GM23248 (cell line): ENCODE measurements around the gene SPATA7. TPM values are rescaled to one million over a fixed set of nuclear protein-coding genes. Genes with fewer than 3 reads are reported as not detected.

Source experiments
- DNase-seq: peaks from one replicate; pipeline ENCODE4 v3.0.0-alpha.2; 2015
- H2AFZ ChIP-seq: fragments of 200-600 bp; sonication (generic); 2 replicates; pipeline ENCODE4 v1.6.1; 2016; ENCODE audit warnings: antibody characterized with exemption
- H3F3A ChIP-seq: fragments of 200-600 bp; sonication (generic); 2 replicates; pipeline ENCODE4 v1.6.1; 2016; ENCODE audit warnings: mild to moderate bottlenecking, antibody characterized with exemption, mixed run types; ENCODE audit not compliant: insufficient read depth
- H3K27ac ChIP-seq: fragments of 200-600 bp; sonication (generic); 2 replicates; pipeline ENCODE4 v1.5.1; 2016; ENCODE audit warnings: mild to moderate bottlenecking
- H3K27me3 ChIP-seq: fragments of 200-600 bp; sonication (generic); replicated peaks from 2 replicates; pipeline ENCODE4 v1.6.1; 2016; ENCODE audit warnings: mild to moderate bottlenecking; ENCODE audit not compliant: insufficient read depth
- H3K36me3 ChIP-seq: fragments of 200-600 bp; sonication (generic); 2 replicates; pipeline ENCODE4 v1.6.1; 2016; ENCODE audit warnings: low read depth, mild to moderate bottlenecking
- H3K4me1 ChIP-seq: fragments of 200-600 bp; sonication (generic); 2 replicates; pipeline ENCODE4 v1.6.1; 2016; ENCODE audit warnings: mild to moderate bottlenecking; ENCODE audit not compliant: insufficient read depth
- H3K4me2 ChIP-seq: fragments of 200-600 bp; sonication (generic); one replicate; pipeline ENCODE4 v1.6.1; 2016; ENCODE audit warnings: mild to moderate bottlenecking; ENCODE audit not compliant: unreplicated experiment
- H3K4me3 ChIP-seq: fragments of 200-600 bp; sonication (generic); 2 replicates; pipeline ENCODE4 v1.5.1; 2016; ENCODE audit warnings: mild to moderate bottlenecking
- H3K79me2 ChIP-seq: fragments of 200-600 bp; sonication (generic); 2 replicates; pipeline ENCODE4 v1.6.1; 2016; ENCODE audit warnings: mild to moderate bottlenecking; ENCODE audit not compliant: insufficient read depth
- H3K9ac ChIP-seq: fragments of 200-600 bp; sonication (generic); 2 replicates; pipeline ENCODE4 v1.6.1; 2016; ENCODE audit warnings: mild to moderate bottlenecking
- H3K9me2 ChIP-seq: fragments of 200-600 bp; sonication (generic); 2 replicates; pipeline ENCODE4 v1.6.1; 2016; ENCODE audit warnings: mixed run types, mild to moderate bottlenecking, moderate library complexity; ENCODE audit not compliant: insufficient read depth
- H3K9me3 ChIP-seq: fragments of 200-600 bp; sonication (generic); one replicate; pipeline ENCODE4 v1.6.1; 2017; ENCODE audit warnings: low read depth
- H4K20me1 ChIP-seq: fragments of 200-600 bp; sonication (generic); 2 replicates; pipeline ENCODE4 v1.6.0; 2016; ENCODE audit not compliant: insufficient read depth
- EZH2 ChIP-seq: fragments of 200-600 bp; sonication (generic); IDR thresholded peaks from 2 replicates; pipeline ENCODE4 v1.6.1; 2018; ENCODE audit warnings: antibody characterized with exemption, mild to moderate bottlenecking; ENCODE audit not compliant: insufficient read depth, poor library complexity, severe bottlenecking
- EZH2phosphoT487 ChIP-seq: fragments of 200-600 bp; sonication (generic); IDR thresholded peaks from 2 replicates; pipeline ENCODE4 v1.6.1; 2018; ENCODE audit warnings: antibody characterized with exemption, moderate library complexity, mild to moderate bottlenecking, low read depth; ENCODE audit not compliant: insufficient read depth
- WGBS, 2 experiments: methylation state at CpG; one replicate each; pipeline ENCODE4 v1.1.6; 2015 to 2017; ENCODE audit warnings: low lambda C conversion rate in 2 of 2, low coverage in 1 of 2; ENCODE audit errors: missing lambda C conversion rate in 2 of 2; 5-methylcytosine and 5-hydroxymethylcytosine counted together
- in situ Hi-C: fragments of 300-500 bp; cut with MboI; formaldehyde crosslinking; loops from 2 replicates; pipeline ENCODE4 v1.15.0; 2020
- polyA plus RNA-seq: library from polyadenylated mRNA; unstranded; fragments of >200 nt; fragmentation: Nextera tagmentation; extraction: Ambion mirVana; gene quantifications from 2 replicates; pipeline ENCODE4 v1.2.1, GENCODE V29; 2016
- total RNA-seq: library from RNA; depleted of rRNA; stranded (reverse); fragments of >200 nt; shearing (Covaris generic); gene quantifications from 2 replicates; pipeline ENCODE4 v1.2.3, GENCODE V29; 2014

The SPATA7 gene
- total and polyA plus RNA-seq, 2 experiments from 2014 or later: 5.9 to 9.8 TPM

- no peaks in the 10 kb centered on the region for H3F3A ChIP-seq
- no peaks in the 10 kb centered on the region for H3K4me1 ChIP-seq
- no peak for TF ChIP-seq EZH2
- TF ChIP-seq EZH2phosphoT487: no peak
- 92 to 97% methylated on average over 5 of the region's 5 CpGs for WGBS, 2 experiments
- in situ Hi-C loops: no loop called here
- no peak overlapping the region for H2AFZ ChIP-seq
- H3K4me2 ChIP-seq: no peak overlapping the region
- H3K79me2 ChIP-seq: no peaks in the 10 kb centered on the region
- no peaks in the 10 kb centered on the region for H4K20me1 ChIP-seq
- peaks cover 15% of the 10 kb centered on the region; the same call in 1 of the 2 replicates for H3K36me3 ChIP-seq
- H3K9me2 ChIP-seq: no peaks in the 10 kb centered on the region
- H3K9ac ChIP-seq: no peak overlapping the region
- H3K4me3 ChIP-seq: no peak overlapping the region
- no peak overlapping the region for H3K27ac ChIP-seq
- DNase-seq: peak; percentile 17
- H3K27me3 ChIP-seq: no peaks in the 10 kb centered on the region
- H3K9me3 ChIP-seq: no peaks in the 10 kb centered on the region
Measured at GRCh38 chr14:88437658-88438057, 52.2 kb downstream of the SPATA7 start.

- Histone ChIP-seq H3K9ac (no peak overlapping the region), H3K27me3 (no peaks in the 10 kb centered on the region), H3K9me2 (no peaks in the 10 kb centered on the region), H3K4me3 (no peak overlapping the region), H3K27ac (no peak overlapping the region), H3K79me2 (no peaks in the 10 kb centered on the region), H2AFZ (no peak overlapping the region), H4K20me1 (no peaks in the 10 kb centered on the region), H3K9me3 (no peaks in the 10 kb centered on the region), H3K4me1 (no peaks in the 10 kb centered on the region), H3F3A (no peaks in the 10 kb centered on the region), H3K36me3 (0 out of 2 replicates have a peak, but pooled peaks cover 15% of the 10 kb centered on the region), H3K4me2 (no peak overlapping the region)
- in situ Hi-C loops: no loop called here
- TF ChIP-seq EZH2phosphoT487: no peak
- TF ChIP-seq EZH2: no peak
- DNase-seq: no peak
- 89 to 96% methylated on average over 2 of the region's 2 CpGs for WGBS, 2 experiments
Measured at GRCh38 chr14:88439088-88439487, 53.6 kb downstream of the SPATA7 start.

- no peak for TF ChIP-seq EZH2phosphoT487
- TF ChIP-seq EZH2: no peak
- no peaks in the 10 kb centered on the region for H3K9me2 ChIP-seq
- in situ Hi-C loops: no loop called here
- H3F3A ChIP-seq: peaks cover 3% of the 10 kb centered on the region; the same call in 1 of the 2 replicates
- H3K36me3 ChIP-seq: no peaks in the 10 kb centered on the region
- H3K9me3 ChIP-seq: no peaks in the 10 kb centered on the region
- no peak for DNase-seq
- H3K4me2 ChIP-seq: no peak overlapping the region
- H4K20me1 ChIP-seq: no peaks in the 10 kb centered on the region
- H3K79me2 ChIP-seq: no peaks in the 10 kb centered on the region
- no peak overlapping the region for H2AFZ ChIP-seq
- no peak overlapping the region for H3K27ac ChIP-seq
- no peak overlapping the region for H3K9ac ChIP-seq
- H3K4me1 ChIP-seq: peaks cover 9% of the 10 kb centered on the region; the same call in 1 of the 2 replicates
- H3K27me3 ChIP-seq: no peaks in the 10 kb centered on the region
- no peak overlapping the region for H3K4me3 ChIP-seq
- 88 to 89% methylated on average over 4 of the region's 4 CpGs for WGBS, 2 experiments
Measured at GRCh38 chr14:88452231-88452630, 66.8 kb downstream of the SPATA7 start.

- Histone ChIP-seq H2AFZ (no peak overlapping the region), H3K4me3 (no peak overlapping the region), H3K79me2 (no peaks in the 10 kb centered on the region), H3K4me1 (peaks cover 9% of the 10 kb centered on the region; the same call in 1 of the 2 replicates), H3K4me2 (no peak overlapping the region), H3K36me3 (no peaks in the 10 kb centered on the region), H3K27me3 (no peaks in the 10 kb centered on the region), H3K9ac (no peak overlapping the region), H3F3A (peaks cover 3% of the 10 kb centered on the region; the same call in 1 of the 2 replicates), H3K27ac (no peak overlapping the region), H3K9me2 (no peaks in the 10 kb centered on the region), H3K9me3 (no peaks in the 10 kb centered on the region), H4K20me1 (no peaks in the 10 kb centered on the region)
- DNase-seq: peak; percentile 55
- TF ChIP-seq EZH2phosphoT487 (no peak), EZH2 (no peak)
- in situ Hi-C loops: no loop called here
- whole genome bisulfite sequencing, 2 experiments: 25 to 27% methylated on average over 2 of the region's 2 CpGs
Measured at GRCh38 chr14:88454886-88455285, 69.4 kb downstream of the SPATA7 start.

GRCh38 chr14:88463318-88463717 lies 77.9 kb downstream of the SPATA7 start:
- Histone ChIP-seq H3K27ac (no peak overlapping the region), H3K9me3 (no peaks in the 10 kb centered on the region), H3F3A (no peaks in the 10 kb centered on the region), H3K4me2 (no peak overlapping the region), H3K36me3 (peaks cover 32% of the 10 kb centered on the region; the same call in 1 of the 2 replicates), H3K9me2 (no peaks in the 10 kb centered on the region), H3K79me2 (no peaks in the 10 kb centered on the region), H3K4me3 (no peak overlapping the region), H3K4me1 (peaks cover 6% of the 10 kb centered on the region), H3K27me3 (no peaks in the 10 kb centered on the region), H3K9ac (no peak overlapping the region), H4K20me1 (no peaks in the 10 kb centered on the region), H2AFZ (no peak overlapping the region)
- in situ Hi-C loops: no loop called here
- DNase-seq: peak; percentile 13
- TF ChIP-seq EZH2phosphoT487: no peak
- TF ChIP-seq EZH2: no peak
- WGBS, 2 experiments: 95 to 97% methylated on average over 4 of the region's 4 CpGs
